Chondrocyte (in vitro differentiated cells): ENCODE results near the gene VSTM4. TPM values are rescaled to one million over a fixed set of nuclear protein-coding genes. Genes with fewer than 3 reads are reported as not detected.

Experiments
- DNase-seq: peaks from one replicate; pipeline ENCODE4 v3.0.0; 2021; ENCODE audit warnings: mixed read lengths, low spot score
- H3K27ac Mint-ChIP-seq: one replicate; pipeline ENCODE4 v1.8.0; 2021; ENCODE audit warnings: mild to moderate bottlenecking, moderate library complexity, mixed read lengths; ENCODE audit not compliant: unreplicated experiment
- H3K27me3 Mint-ChIP-seq: 2 replicates; pipeline ENCODE4 v1.8.0; 2021; ENCODE audit warnings: low read depth, mixed read lengths
- H3K36me3 Mint-ChIP-seq: 2 replicates; pipeline ENCODE4 v1.8.0; 2021; ENCODE audit warnings: low read depth, mixed read lengths
- H3K4me1 Mint-ChIP-seq: 2 replicates; pipeline ENCODE4 v1.8.0; 2021; ENCODE audit warnings: low read depth, mild to moderate bottlenecking, mixed read lengths
- H3K4me3 Mint-ChIP-seq: one replicate; pipeline ENCODE4 v1.8.0; 2021; ENCODE audit warnings: mild to moderate bottlenecking, moderate library complexity, mixed read lengths; ENCODE audit not compliant: unreplicated experiment
- H3K9me3 Mint-ChIP-seq: 2 replicates; pipeline ENCODE4 v1.8.0; 2021; ENCODE audit warnings: low read depth, mixed read lengths
- total RNA-seq: library from RNA; stranded (reverse); gene quantifications from 3 replicates; pipeline ENCODE4 v1.2.1, GENCODE V29; 2021
- TF ChIP-seq, protein P1 (sequence below): fragments of 200-600 bp; sonication (generic); IDR thresholded peaks from 2 replicates; pipeline ENCODE4 v1.5.0; 2021; ENCODE audit warnings: antibody characterized with exemption, mild to moderate bottlenecking, moderate library complexity

Gene VSTM4
- total RNA-seq, 1 donor from 2014 or later, result 7.2 TPM

DNA sequence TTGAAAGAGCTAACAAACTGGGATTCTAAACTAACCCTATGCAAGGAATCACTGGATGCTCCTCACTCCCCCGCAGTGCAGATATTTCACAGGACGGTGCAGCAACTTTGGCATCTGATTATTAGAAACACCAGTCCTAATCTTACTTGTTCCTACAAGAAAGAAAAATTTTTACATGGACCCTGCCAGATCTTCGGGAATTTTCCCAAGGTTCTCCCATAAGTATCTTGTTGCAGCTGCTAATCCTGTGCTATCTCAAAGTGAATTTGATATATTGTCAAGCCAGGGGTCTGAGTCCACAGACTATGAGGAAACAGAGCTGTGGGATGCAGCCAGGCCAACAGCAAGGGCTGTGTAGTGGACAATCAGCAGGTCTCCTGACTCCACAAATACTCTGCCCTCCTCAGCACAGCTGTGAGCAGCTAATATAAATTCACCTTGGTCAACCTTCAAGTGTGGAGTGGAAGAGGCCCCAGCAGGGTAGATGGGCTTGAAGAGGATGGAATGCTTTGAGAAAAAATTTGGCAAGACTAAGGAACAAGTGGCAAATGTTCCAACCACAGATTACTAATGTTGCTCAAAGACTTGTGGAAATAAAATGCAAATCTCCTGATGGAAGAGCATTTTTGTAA, 25.6 kb downstream of the VSTM4 start:
- TF ChIP-seq, protein P1, sequence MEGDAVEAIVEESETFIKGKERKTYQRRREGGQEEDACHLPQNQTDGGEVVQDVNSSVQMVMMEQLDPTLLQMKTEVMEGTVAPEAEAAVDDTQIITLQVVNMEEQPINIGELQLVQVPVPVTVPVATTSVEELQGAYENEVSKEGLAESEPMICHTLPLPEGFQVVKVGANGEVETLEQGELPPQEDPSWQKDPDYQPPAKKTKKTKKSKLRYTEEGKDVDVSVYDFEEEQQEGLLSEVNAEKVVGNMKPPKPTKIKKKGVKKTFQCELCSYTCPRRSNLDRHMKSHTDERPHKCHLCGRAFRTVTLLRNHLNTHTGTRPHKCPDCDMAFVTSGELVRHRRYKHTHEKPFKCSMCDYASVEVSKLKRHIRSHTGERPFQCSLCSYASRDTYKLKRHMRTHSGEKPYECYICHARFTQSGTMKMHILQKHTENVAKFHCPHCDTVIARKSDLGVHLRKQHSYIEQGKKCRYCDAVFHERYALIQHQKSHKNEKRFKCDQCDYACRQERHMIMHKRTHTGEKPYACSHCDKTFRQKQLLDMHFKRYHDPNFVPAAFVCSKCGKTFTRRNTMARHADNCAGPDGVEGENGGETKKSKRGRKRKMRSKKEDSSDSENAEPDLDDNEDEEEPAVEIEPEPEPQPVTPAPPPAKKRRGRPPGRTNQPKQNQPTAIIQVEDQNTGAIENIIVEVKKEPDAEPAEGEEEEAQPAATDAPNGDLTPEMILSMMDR, result no peak
- Mint-ChIP-seq H3K27ac (no peak overlapping the region), H3K9me3 (peaks cover 16% of the 10 kb centered on the region), H3K36me3 (peaks cover 5% of the 10 kb centered on the region), H3K4me1 (peaks cover 4% of the 10 kb centered on the region), H3K4me3 (no peak overlapping the region), H3K27me3 (no peaks in the 10 kb centered on the region)
- no peak for DNase-seq

DNA sequence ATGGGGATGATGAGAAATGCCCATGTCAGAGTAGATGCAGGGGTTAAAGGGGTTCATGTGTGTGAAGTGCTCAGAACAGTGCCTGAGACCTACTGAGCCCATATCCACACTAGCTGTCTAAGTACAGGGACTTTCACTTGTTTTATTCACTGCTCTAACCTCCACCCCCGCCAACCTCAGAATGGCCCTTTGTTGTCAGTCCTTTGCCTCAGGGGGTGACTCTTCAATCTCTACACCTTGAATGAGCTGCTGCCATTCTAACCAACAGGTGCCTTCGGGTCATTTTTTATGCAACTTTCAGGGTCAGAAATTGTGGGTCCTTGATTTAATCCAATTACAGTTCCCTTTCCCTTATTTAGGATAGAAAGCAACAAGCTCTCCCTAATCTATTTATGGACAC, 26.2 kb downstream of the VSTM4 start:
- Mint-ChIP-seq H3K27ac (no peak overlapping the region), H3K4me1 (peaks cover 4% of the 10 kb centered on the region), H3K4me3 (no peak overlapping the region), H3K27me3 (no peaks in the 10 kb centered on the region), H3K9me3 (peaks cover 16% of the 10 kb centered on the region), H3K36me3 (peaks cover 5% of the 10 kb centered on the region)
- TF ChIP-seq, protein P1, result no peak
- DNase-seq, result no peak

GRCh38 chr10:49086889-49087288, 28.4 kb downstream of the VSTM4 start:
- Mint-ChIP-seq H3K9me3 (peaks cover 16% of the 10 kb centered on the region), H3K27ac (no peak overlapping the region)

DNA sequence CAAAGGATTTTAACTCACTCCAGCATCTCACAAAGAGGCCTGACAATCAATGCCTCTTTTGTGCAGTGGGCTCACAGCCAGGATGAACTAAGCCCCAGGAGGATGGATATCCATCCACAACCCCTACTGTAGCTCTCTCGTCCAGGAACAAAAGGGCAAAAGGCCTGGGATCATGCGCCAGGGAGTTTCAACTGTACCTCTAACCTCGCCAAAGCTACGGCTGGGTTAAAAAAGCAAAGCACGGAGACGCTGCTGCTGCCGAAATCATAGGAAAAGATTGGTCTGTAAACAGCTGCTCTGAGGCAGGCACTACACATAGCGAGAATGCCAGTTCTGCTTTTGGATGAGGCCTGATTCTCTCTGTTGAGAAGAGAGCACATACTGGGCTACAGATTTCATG, 32.1 kb downstream of the VSTM4 start:
- Mint-ChIP-seq H3K27ac (no peak overlapping the region), H3K36me3 (peaks cover 4% of the 10 kb centered on the region), H3K9me3 (peaks cover 14% of the 10 kb centered on the region), H3K27me3 (no peaks in the 10 kb centered on the region), H3K4me3 (no peak overlapping the region), H3K4me1 (peaks cover 33% of the 10 kb centered on the region)
- no peak for DNase-seq
- TF ChIP-seq, protein P1, result no peak

More at GRCh38 chr10:49086889-49087288, 28.4 kb downstream of the VSTM4 start:
- Mint-ChIP-seq H3K4me1 (peaks cover 17% of the 10 kb centered on the region), H3K27me3 (no peaks in the 10 kb centered on the region), H3K36me3 (peaks cover 5% of the 10 kb centered on the region), H3K4me3 (no peak overlapping the region)
- TF ChIP-seq, protein P1, result no peak
- no peak for DNase-seq

DNA sequence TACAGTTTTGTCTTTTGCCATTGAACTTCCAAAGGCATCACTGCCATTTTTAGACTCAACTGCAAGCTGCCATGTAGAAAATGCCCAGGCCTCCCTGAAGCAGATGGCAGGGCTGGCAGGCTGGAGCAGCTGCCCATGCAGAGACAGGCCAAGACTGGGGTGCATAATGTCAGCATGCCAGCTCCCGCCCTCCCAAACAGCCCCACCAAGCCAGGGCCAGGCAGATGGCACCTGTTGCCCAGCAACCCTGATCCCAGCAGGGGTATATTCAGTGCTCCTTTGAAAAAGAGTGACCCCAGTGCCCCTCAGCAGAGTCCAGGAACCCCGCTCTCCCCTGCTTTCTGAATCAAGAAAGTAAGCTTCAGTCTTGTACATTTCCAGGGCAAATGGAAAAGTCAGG, 32.6 kb downstream of the VSTM4 start:
- Mint-ChIP-seq H3K9me3 (peaks cover 13% of the 10 kb centered on the region), H3K36me3 (peaks cover 3% of the 10 kb centered on the region), H3K27ac (no peak overlapping the region), H3K4me1 (peaks cover 33% of the 10 kb centered on the region), H3K27me3 (no peaks in the 10 kb centered on the region), H3K4me3 (no peak overlapping the region)
- DNase-seq, result no peak
- TF ChIP-seq, protein P1, result no peak
